Liver (tissue), 9 donors: Measurements from ENCODE around the gene RPH3AL. TPM values are rescaled to one million over a fixed set of nuclear protein-coding genes. Genes with fewer than 3 reads are reported as not detected.

ENCODE experiments used
- DNase-seq: peaks from one replicate; pipeline ENCODE4 v3.0.0-alpha.2; 2017; ENCODE audit warnings: low spot score
- H3K27ac ChIP-seq, 2 donors: one replicate each; pipeline ENCODE4 v1.7.0; 2013; ENCODE audit warnings: inconsistent platforms in 2 of 2, low read length in 2 of 2, control low read depth in 1 of 2, low read depth in 1 of 2, mild to moderate bottlenecking in 1 of 2
- H3K27me3 ChIP-seq, 4 donors: one replicate each; pipeline versions ENCODE4 v1.6.1 to v1.7.0; 2013; ENCODE audit warnings: low read length in 3 of 4, inconsistent platforms in 1 of 4, mild to moderate bottlenecking in 1 of 4, moderate library complexity in 1 of 4; ENCODE audit not compliant: control insufficient read depth in 4 of 4, insufficient read depth in 4 of 4
- H3K36me3 ChIP-seq, 4 donors: one replicate each; pipeline versions ENCODE4 v1.6.1 to v1.7.0; 2013; ENCODE audit warnings: low read length in 3 of 4, mild to moderate bottlenecking in 3 of 4, low read depth in 1 of 4, moderate library complexity in 1 of 4; ENCODE audit not compliant: control insufficient read depth in 4 of 4, insufficient read depth in 3 of 4
- H3K4me1 ChIP-seq, 4 donors: one replicate each; pipeline versions ENCODE4 v1.6.1 to v1.7.0; 2013; ENCODE audit warnings: low read length in 3 of 4, mild to moderate bottlenecking in 3 of 4, moderate library complexity in 1 of 4; ENCODE audit not compliant: control insufficient read depth in 4 of 4, insufficient read depth in 4 of 4
- H3K4me3 ChIP-seq, 3 donors: one replicate each; pipeline versions ENCODE4 v1.6.1 to v1.7.0; 2013; ENCODE audit warnings: low read length in 3 of 3, control low read depth in 1 of 3, low read depth in 1 of 3, mild to moderate bottlenecking in 1 of 3
- H3K9ac ChIP-seq, 2 donors: one replicate each; pipeline ENCODE4 v1.7.0; 2013; ENCODE audit warnings: low read length in 2 of 2, mild to moderate bottlenecking in 2 of 2, moderate library complexity in 2 of 2, control low read depth in 1 of 2, low read depth in 1 of 2
- H3K9me3 ChIP-seq, 4 donors: one replicate each; pipeline versions ENCODE4 v1.6.1 to v1.7.0; 2013; ENCODE audit warnings: low read length in 3 of 4; ENCODE audit not compliant: control insufficient read depth in 4 of 4
- CTCF ChIP-seq: fragments of 150-350 bp; IDR thresholded peaks from 2 replicates; pipeline ENCODE4 v1.5.1; 2017; ENCODE audit warnings: improper control_type of control experiment, low read depth, low read length; ENCODE audit not compliant: missing input control
- EGR1 ChIP-seq, 2 donors: IDR thresholded peaks; 2 replicates each; pipeline ENCODE4 v1.6.1; 2016 to 2018; ENCODE audit warnings: antibody characterized with exemption in 2 of 2, low read depth in 2 of 2
- FOXA1 ChIP-seq: IDR thresholded peaks from 2 replicates; pipeline ENCODE4 v1.6.1; 2016; ENCODE audit warnings: antibody characterized with exemption
- FOXA2 ChIP-seq: IDR thresholded peaks from 2 replicates; pipeline ENCODE4 v1.6.1; 2016; ENCODE audit warnings: antibody characterized with exemption
- GABPA ChIP-seq, 2 donors: IDR thresholded peaks in 1 of 2; conservative IDR thresholded peaks in 1 of 2; 2 replicates each; pipeline ENCODE4 v1.6.1; 2016; ENCODE audit warnings: antibody characterized with exemption in 2 of 2, mild to moderate bottlenecking in 1 of 2, moderate library complexity in 1 of 2
- HNF4A ChIP-seq, 2 donors: conservative IDR thresholded peaks; 2 replicates each; pipeline ENCODE4 v1.6.1; 2016; ENCODE audit warnings: antibody characterized with exemption in 2 of 2, mild to moderate bottlenecking in 2 of 2
- HNF4G ChIP-seq: IDR thresholded peaks from 2 replicates; pipeline ENCODE4 v1.6.1; 2016; ENCODE audit warnings: antibody characterized with exemption
- JUND ChIP-seq, 2 donors: IDR thresholded peaks; 2 replicates each; pipeline ENCODE4 v1.6.1; 2016; ENCODE audit warnings: antibody characterized with exemption in 2 of 2
- MAX ChIP-seq: IDR thresholded peaks from 2 replicates; pipeline ENCODE4 v1.6.1; 2016; ENCODE audit warnings: antibody characterized with exemption
- NR2F2 ChIP-seq: IDR thresholded peaks from 2 replicates; pipeline ENCODE4 v1.6.1; 2016; ENCODE audit warnings: antibody characterized with exemption
- RAD21 ChIP-seq, 2 donors: IDR thresholded peaks; 2 replicates each; pipeline ENCODE4 v1.6.1; 2016; ENCODE audit warnings: antibody characterized with exemption in 2 of 2, mild to moderate bottlenecking in 2 of 2
- RXRA ChIP-seq, 2 donors: IDR thresholded peaks; 2 replicates each; pipeline ENCODE4 v1.6.1; 2017 to 2018; ENCODE audit warnings: antibody characterized with exemption in 2 of 2, mild to moderate bottlenecking in 1 of 2
- SP1 ChIP-seq: IDR thresholded peaks from 2 replicates; pipeline ENCODE4 v1.6.1; 2018; ENCODE audit warnings: antibody characterized with exemption, mild to moderate bottlenecking
- TAF1 ChIP-seq: conservative IDR thresholded peaks from 2 replicates; pipeline ENCODE4 v1.6.1; 2016; ENCODE audit warnings: antibody characterized with exemption, mild to moderate bottlenecking
- YY1 ChIP-seq: IDR thresholded peaks from 2 replicates; pipeline ENCODE4 v1.6.1; 2016; ENCODE audit warnings: antibody characterized with exemption, mild to moderate bottlenecking
- WGBS: extraction: QIAGEN DNeasy Blood & Tissue Kit; methylation state at CpG from one replicate; pipeline ENCODE4 v1.1.7; 2013; 5-methylcytosine and 5-hydroxymethylcytosine counted together
- polyA plus RNA-seq, 2 donors: library from polyadenylated mRNA; stranded (reverse) in 1 of 2; unstranded in 1 of 2; fragments of 200-250 nt in 1 of 2; fragments of >200 nt in 1 of 2; fragmentation: Nextera tagmentation in 1 of 2; extraction: Ambion mirVana in 1 of 2; gene quantifications; one replicate each; pipeline versions ENCODE4 v1.2.1 to v1.2.3, GENCODE V29; 2013 to 2015
- total RNA-seq, 2 donors: library from RNA; depleted of rRNA; stranded (reverse); fragments of >200 nt; gene quantifications; one replicate each; pipeline ENCODE4 v1.2.3, GENCODE V29; 2014
- TF ChIP-seq, protein P1 (sequence below): IDR thresholded peaks from 2 replicates; pipeline ENCODE4 v1.6.1; 2016; ENCODE audit warnings: antibody characterized with exemption, mild to moderate bottlenecking
- TF ChIP-seq, protein P2 (sequence below): IDR thresholded peaks from 2 replicates; pipeline ENCODE4 v1.6.1; 2016; ENCODE audit warnings: antibody characterized with exemption
- TF ChIP-seq, protein P3 (sequence below): IDR thresholded peaks from 2 replicates; pipeline ENCODE4 v1.6.1; 2016; ENCODE audit warnings: antibody characterized with exemption
- donor health status: healthy.
- donor health status: healthy.
- donor health status: healthy.
- donor health status: healthy.
- donor health status: healthy.

The RPH3AL gene
- total and polyA plus RNA-seq, 4 donors, result 8.5 to 52.5 (median 13.9) TPM

GRCh38 chr17:302300-302698 lies 50.3 kb downstream of the RPH3AL start:
- H3K4me3 ChIP-seq, result no peak overlapping the region
- no peak overlapping the region for H3K9ac ChIP-seq

More at GRCh38 chr17:302300-302698, 50.3 kb downstream of the RPH3AL start:
- Histone ChIP-seq H3K27ac (no peak overlapping the region), H3K9me3 (no peaks in the 10 kb centered on the region), H3K27me3 (no peaks in the 10 kb centered on the region), H3K36me3 (peaks cover 0 to 15% (median 9%) of the 10 kb centered on the region in 4 donors), H3K4me1 (no peaks in the 10 kb centered on the region)
- DNase-seq, result no peak
- no peak for TF ChIP-seq HNF4G
- TF ChIP-seq, protein P1, sequence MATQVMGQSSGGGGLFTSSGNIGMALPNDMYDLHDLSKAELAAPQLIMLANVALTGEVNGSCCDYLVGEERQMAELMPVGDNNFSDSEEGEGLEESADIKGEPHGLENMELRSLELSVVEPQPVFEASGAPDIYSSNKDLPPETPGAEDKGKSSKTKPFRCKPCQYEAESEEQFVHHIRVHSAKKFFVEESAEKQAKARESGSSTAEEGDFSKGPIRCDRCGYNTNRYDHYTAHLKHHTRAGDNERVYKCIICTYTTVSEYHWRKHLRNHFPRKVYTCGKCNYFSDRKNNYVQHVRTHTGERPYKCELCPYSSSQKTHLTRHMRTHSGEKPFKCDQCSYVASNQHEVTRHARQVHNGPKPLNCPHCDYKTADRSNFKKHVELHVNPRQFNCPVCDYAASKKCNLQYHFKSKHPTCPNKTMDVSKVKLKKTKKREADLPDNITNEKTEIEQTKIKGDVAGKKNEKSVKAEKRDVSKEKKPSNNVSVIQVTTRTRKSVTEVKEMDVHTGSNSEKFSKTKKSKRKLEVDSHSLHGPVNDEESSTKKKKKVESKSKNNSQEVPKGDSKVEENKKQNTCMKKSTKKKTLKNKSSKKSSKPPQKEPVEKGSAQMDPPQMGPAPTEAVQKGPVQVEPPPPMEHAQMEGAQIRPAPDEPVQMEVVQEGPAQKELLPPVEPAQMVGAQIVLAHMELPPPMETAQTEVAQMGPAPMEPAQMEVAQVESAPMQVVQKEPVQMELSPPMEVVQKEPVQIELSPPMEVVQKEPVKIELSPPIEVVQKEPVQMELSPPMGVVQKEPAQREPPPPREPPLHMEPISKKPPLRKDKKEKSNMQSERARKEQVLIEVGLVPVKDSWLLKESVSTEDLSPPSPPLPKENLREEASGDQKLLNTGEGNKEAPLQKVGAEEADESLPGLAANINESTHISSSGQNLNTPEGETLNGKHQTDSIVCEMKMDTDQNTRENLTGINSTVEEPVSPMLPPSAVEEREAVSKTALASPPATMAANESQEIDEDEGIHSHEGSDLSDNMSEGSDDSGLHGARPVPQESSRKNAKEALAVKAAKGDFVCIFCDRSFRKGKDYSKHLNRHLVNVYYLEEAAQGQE, result no peak
- no peak for TF ChIP-seq MAX
- no peak for TF ChIP-seq FOXA2
- TF ChIP-seq, protein P2, sequence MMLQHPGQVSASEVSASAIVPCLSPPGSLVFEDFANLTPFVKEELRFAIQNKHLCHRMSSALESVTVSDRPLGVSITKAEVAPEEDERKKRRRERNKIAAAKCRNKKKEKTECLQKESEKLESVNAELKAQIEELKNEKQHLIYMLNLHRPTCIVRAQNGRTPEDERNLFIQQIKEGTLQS, result no peak
- TF ChIP-seq RXRA (IDR thresholded peaks at IDR 0.05), result no peak
- TF ChIP-seq SP1, result no peak
- no peak for TF ChIP-seq FOXA1
- TF ChIP-seq NR2F2, result no peak
- no peak for TF ChIP-seq JUND (IDR thresholded peaks at IDR 0.05)
- TF ChIP-seq HNF4A (conservative IDR thresholded peaks at IDR 0.05), result no peak
- no peak for TF ChIP-seq CTCF
- TF ChIP-seq GABPA (IDR thresholded peaks at IDR 0.05 in 1 of 2, conservative IDR thresholded peaks at IDR 0.05 in 1 of 2), result no peak
- TF ChIP-seq, protein P3, sequence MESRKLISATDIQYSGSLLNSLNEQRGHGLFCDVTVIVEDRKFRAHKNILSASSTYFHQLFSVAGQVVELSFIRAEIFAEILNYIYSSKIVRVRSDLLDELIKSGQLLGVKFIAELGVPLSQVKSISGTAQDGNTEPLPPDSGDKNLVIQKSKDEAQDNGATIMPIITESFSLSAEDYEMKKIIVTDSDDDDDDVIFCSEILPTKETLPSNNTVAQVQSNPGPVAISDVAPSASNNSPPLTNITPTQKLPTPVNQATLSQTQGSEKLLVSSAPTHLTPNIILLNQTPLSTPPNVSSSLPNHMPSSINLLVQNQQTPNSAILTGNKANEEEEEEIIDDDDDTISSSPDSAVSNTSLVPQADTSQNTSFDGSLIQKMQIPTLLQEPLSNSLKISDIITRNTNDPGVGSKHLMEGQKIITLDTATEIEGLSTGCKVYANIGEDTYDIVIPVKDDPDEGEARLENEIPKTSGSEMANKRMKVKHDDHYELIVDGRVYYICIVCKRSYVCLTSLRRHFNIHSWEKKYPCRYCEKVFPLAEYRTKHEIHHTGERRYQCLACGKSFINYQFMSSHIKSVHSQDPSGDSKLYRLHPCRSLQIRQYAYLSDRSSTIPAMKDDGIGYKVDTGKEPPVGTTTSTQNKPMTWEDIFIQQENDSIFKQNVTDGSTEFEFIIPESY, result no peak
- TF ChIP-seq YY1, result no peak
- TF ChIP-seq TAF1, result no peak
- no peak for TF ChIP-seq EGR1 (IDR thresholded peaks at IDR 0.05; ENCODE audit: low read depth in 2 of 2)
- TF ChIP-seq RAD21 (IDR thresholded peaks at IDR 0.05), result no peak
- 76% methylated on average over 24 of the region's 24 CpGs for WGBS
